Measurements from ENCODE around the gene MANEAL.

DNA sequence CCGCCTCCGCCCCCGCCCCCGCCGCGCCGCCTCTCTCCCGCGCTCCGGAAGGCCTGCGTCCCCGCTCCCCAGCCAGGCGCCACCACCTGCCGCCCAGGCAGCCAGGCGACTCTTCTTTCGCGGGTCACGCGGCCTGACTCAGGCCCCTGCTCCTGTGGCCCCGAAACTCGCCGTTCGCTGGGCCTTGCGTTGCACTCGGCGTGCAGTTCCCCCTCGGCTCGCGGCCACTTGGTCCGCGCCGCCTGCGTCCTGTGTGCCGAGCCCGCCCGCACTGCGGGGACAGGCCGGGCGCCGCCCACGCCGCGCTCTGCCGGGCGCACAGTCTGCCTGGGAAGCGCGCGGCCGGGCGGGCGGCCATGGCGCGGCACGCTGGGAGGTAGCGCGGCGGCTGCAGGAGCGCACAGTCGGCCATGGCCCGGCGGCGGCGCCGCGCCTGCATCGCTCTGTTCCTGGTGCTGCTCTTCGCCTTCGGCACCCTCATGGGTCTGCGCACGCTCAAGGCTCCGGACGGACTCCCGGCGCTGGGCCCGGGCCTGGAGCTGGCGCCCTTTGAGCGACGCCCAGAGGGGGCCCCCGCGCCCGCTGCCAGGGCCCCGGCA lies at the start of gene MANEAL:
- TF ChIP-seq EZH2 (IDR thresholded peaks at IDR 0.05; ENCODE audit: insufficient read depth, poor library complexity, severe bottlenecking), result no peak
- TF ChIP-seq EZH2phosphoT487 (IDR thresholded peaks at IDR 0.05; ENCODE audit: insufficient read depth, low read depth), result no peak

Measured in GM23248 (cell line).